ENCODE measurements around the gene SHISA3.

Gene SHISA3

GRCh38 chr4:42420140-42420539, 22.9 kb downstream of the SHISA3 start:
- ChIA-PET POLR2A (ENCODE audit: low non-redundant PET) (no interaction called here), CTCF (interaction anchor here (0.5 kb wide), 1 partner anchor 99 kb away, joined by 4 read pairs; no protein-coding TSS in a partner anchor)
- no peak for DNase-seq (ENCODE audit: low spot score)
- TF ChIP-seq, protein P1, sequence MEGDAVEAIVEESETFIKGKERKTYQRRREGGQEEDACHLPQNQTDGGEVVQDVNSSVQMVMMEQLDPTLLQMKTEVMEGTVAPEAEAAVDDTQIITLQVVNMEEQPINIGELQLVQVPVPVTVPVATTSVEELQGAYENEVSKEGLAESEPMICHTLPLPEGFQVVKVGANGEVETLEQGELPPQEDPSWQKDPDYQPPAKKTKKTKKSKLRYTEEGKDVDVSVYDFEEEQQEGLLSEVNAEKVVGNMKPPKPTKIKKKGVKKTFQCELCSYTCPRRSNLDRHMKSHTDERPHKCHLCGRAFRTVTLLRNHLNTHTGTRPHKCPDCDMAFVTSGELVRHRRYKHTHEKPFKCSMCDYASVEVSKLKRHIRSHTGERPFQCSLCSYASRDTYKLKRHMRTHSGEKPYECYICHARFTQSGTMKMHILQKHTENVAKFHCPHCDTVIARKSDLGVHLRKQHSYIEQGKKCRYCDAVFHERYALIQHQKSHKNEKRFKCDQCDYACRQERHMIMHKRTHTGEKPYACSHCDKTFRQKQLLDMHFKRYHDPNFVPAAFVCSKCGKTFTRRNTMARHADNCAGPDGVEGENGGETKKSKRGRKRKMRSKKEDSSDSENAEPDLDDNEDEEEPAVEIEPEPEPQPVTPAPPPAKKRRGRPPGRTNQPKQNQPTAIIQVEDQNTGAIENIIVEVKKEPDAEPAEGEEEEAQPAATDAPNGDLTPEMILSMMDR (conservative IDR thresholded peaks at IDR 0.05; ENCODE audit: low read depth) = no peak
- no peak overlapping the region for H3K27ac ChIP-seq

DNA sequence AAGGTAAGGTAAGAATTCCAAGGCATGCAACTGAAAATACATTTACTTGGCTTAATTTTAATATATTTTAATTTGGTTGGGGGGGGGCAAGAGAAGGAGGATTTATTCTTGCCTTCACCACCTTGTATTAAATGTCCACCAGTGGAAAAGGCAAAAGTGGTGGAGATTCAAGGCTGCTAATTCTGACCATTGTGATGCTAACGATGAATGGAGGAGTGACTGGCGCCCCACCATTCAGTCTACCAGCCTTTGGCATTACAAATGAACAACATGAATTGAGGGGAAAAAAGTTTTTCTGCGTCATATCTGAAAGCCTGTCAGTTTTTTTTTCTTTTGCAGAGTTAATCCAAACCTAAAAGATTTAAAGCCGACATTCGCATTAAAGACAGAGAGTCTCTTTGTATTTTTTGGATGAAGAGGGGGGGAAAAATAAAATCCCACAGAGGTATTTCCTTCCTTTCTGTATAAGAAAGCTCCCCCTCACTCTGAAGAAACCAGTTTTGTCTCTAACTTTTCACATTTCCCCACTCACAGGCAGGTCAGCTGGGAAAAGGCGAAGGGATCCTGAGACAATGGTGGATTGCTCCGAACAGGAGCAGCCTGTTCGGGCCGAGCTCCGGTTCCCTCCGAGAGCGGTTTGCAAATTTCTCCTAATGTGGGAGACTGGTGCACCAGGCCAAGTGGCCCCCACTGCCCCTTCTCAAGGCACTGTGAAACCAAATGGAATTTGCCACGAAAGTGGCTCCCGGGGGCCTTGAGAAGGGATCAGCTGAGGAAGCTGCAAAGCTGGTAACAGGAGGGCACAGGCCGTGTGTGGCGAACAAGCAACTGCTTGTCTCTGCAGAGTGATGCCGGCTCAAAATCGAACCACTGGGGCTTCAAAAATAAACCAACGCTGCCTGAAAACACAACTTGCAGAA, 28.1 kb downstream of the SHISA3 start:
- no peak for DNase-seq (ENCODE audit: low spot score)
- no peak overlapping the region for H3K27ac ChIP-seq
- TF ChIP-seq, protein P1 (conservative IDR thresholded peaks at IDR 0.05; ENCODE audit: low read depth) = no peak
- POLR2A ChIA-PET (ENCODE audit: low non-redundant PET) = no interaction called here
- CTCF ChIA-PET = interaction anchor here (1.0 kb wide), 1 partner anchor 9 kb away, joined by 5 read pairs; no protein-coding TSS in a partner anchor

- POLR2A ChIA-PET (ENCODE audit: low non-redundant PET) = no interaction called here
- CTCF ChIA-PET = no interaction called here
- H3K27ac ChIP-seq = no peak overlapping the region
- no peak for DNase-seq (ENCODE audit: low spot score)
- TF ChIP-seq, protein P1 (conservative IDR thresholded peaks at IDR 0.05; ENCODE audit: low read depth) = no peak
Observed at GRCh38 chr4:42428036-42428435, 30.7 kb downstream of the SHISA3 start.

- CTCF ChIA-PET = no interaction called here
- TF ChIP-seq, protein P1 (conservative IDR thresholded peaks at IDR 0.05; ENCODE audit: low read depth) = no peak
- no peak for DNase-seq (ENCODE audit: low spot score)
- POLR2A ChIA-PET (ENCODE audit: low non-redundant PET) = no interaction called here
- H3K27ac ChIP-seq = no peak overlapping the region
Observed at GRCh38 chr4:42436928-42437565, 39.8 kb downstream of the SHISA3 start.

DNA sequence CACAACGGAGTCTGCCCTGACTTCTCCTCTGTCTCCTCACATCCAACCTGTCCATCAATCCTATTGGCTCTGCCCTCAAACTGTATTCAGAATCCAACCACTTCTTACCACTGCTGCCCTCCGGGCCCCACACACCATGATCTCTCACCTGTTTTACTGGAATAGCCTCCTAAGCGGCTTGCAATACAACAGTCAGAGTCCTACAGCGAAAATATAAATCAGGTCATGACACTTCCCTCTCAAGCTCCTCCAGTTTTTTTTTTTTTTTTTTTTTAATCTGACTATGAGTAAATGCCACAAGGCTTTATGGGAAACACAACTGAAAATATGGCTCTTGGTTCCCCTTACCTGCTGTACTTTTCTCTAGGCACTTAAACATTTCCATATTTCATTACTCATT, 42.8 kb downstream of the SHISA3 start:
- ChIA-PET CTCF (interaction anchor here (0.6 to 0.7 kb wide), 2 partner anchors 59 to 1142 kb away, joined by 3 read pairs; no protein-coding TSS in a partner anchor), POLR2A (ENCODE audit: low non-redundant PET) (no interaction called here)
- no peak overlapping the region for H3K27ac ChIP-seq
- TF ChIP-seq, protein P1 (conservative IDR thresholded peaks at IDR 0.05; ENCODE audit: low read depth) = no peak
- DNase-seq (ENCODE audit: low spot score) = no peak

DNA sequence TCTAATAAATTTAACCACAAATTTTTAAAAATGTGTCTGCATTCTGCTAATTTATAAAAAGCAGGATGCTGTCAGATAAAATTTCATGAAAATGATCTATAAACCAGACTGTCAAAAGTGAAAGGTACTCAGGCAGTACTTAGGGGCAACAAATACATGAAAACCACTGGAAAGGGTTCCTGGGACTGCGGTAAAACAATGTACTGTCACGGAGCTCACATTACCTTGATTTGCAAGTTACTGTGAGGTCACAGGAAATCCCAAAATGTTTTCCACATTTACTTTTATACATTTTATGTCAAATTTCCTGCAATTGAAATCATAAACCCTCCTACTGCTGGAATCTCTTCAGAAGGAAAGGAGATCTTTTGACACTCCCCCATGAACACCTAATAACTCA, 45.3 kb downstream of the SHISA3 start:
- DNase-seq (ENCODE audit: low spot score) = no peak
- CTCF ChIA-PET = interaction anchor here (0.6 kb wide), 1 partner anchor 34 kb away, joined by 3 read pairs; no protein-coding TSS in a partner anchor
- TF ChIP-seq, protein P1 (conservative IDR thresholded peaks at IDR 0.05; ENCODE audit: low read depth) = no peak
- POLR2A ChIA-PET (ENCODE audit: low non-redundant PET) = no interaction called here
- H3K27ac ChIP-seq = no peak overlapping the region

All from RWPE1 (cell line).